ENCODE results near the gene INF2.

INF2 gene

DNA sequence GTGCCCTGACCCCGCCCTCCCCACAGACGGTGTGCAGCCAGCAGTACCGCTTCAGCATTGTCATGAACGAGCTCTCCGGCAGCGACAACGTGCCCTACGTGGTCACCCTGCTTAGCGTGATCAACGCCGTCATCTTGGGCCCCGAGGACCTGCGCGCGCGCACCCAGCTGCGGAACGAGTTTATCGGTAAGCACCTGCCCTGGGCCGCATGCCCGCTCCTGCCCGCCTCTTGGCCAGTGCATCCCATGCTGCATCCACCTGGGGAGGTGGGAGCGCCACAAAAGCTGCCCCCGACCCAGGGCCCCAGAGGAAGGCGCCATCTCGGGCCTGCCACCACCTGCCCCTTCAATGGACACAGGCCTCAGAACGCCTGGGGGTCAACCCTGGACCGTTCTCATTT, 13.9 kb downstream of the INF2 start:
- TF ChIP-seq, protein P1, sequence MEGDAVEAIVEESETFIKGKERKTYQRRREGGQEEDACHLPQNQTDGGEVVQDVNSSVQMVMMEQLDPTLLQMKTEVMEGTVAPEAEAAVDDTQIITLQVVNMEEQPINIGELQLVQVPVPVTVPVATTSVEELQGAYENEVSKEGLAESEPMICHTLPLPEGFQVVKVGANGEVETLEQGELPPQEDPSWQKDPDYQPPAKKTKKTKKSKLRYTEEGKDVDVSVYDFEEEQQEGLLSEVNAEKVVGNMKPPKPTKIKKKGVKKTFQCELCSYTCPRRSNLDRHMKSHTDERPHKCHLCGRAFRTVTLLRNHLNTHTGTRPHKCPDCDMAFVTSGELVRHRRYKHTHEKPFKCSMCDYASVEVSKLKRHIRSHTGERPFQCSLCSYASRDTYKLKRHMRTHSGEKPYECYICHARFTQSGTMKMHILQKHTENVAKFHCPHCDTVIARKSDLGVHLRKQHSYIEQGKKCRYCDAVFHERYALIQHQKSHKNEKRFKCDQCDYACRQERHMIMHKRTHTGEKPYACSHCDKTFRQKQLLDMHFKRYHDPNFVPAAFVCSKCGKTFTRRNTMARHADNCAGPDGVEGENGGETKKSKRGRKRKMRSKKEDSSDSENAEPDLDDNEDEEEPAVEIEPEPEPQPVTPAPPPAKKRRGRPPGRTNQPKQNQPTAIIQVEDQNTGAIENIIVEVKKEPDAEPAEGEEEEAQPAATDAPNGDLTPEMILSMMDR (conservative IDR thresholded peaks at IDR 0.05; ENCODE audit: low read depth, low read length): no peak
- H3K27me3 ChIP-seq (ENCODE audit: insufficient read depth, low read depth): no peaks in the 10 kb centered on the region
- H3K36me3 ChIP-seq (ENCODE audit: insufficient read depth): no peaks in the 10 kb centered on the region
- no peak overlapping the region for H3K27ac ChIP-seq
- H3K4me1 ChIP-seq (ENCODE audit: low read depth, poor library complexity, severe bottlenecking): no peaks in the 10 kb centered on the region
- H3K79me2 ChIP-seq (ENCODE audit: insufficient read depth, low read depth): no peaks in the 10 kb centered on the region
- H3K4me3 ChIP-seq (IDR thresholded peaks at IDR 0.05; ENCODE audit: insufficient read depth, low read depth, low read length): no peak overlapping the region
- no peak overlapping the region for H3K9ac ChIP-seq
- H3K4me2 ChIP-seq: no peak overlapping the region
- no peaks in the 10 kb centered on the region for H4K20me1 ChIP-seq (ENCODE audit: insufficient read depth)
- H2AFZ ChIP-seq (ENCODE audit: low read depth): no peak overlapping the region

DNA sequence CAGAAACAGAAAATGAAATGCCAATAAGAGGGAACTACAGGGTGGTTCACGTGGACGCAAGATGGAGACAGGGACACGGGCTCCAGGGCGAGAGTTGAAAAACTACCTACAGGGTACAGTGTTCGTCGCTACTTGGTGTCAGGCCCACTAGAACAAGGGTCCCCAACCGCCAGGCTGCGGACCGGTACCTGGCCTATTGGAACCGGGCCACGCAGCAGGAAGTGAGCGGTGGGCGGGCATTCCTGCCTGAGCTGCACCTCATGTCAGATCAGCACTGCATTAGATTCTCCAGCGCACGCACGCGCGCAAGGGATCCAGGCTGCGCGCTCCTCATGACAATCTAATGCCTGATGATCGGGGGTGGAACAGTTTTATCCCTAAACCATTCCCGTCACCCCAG, 14.8 kb downstream of the INF2 start:
- TF ChIP-seq, protein P1 (conservative IDR thresholded peaks at IDR 0.05; ENCODE audit: low read depth, low read length): no peak
- Histone ChIP-seq H3K27me3 (ENCODE audit: insufficient read depth, low read depth) (no peaks in the 10 kb centered on the region), H3K4me3 (IDR thresholded peaks at IDR 0.05; ENCODE audit: insufficient read depth, low read depth, low read length) (no peak overlapping the region), H3K9ac (no peak overlapping the region), H2AFZ (ENCODE audit: low read depth) (no peak overlapping the region), H3K4me1 (ENCODE audit: low read depth, poor library complexity, severe bottlenecking) (no peaks in the 10 kb centered on the region), H3K4me2 (no peak overlapping the region), H4K20me1 (ENCODE audit: insufficient read depth) (no peaks in the 10 kb centered on the region), H3K27ac (no peak overlapping the region), H3K79me2 (ENCODE audit: insufficient read depth, low read depth) (no peaks in the 10 kb centered on the region), H3K36me3 (ENCODE audit: insufficient read depth) (no peaks in the 10 kb centered on the region)

DNA sequence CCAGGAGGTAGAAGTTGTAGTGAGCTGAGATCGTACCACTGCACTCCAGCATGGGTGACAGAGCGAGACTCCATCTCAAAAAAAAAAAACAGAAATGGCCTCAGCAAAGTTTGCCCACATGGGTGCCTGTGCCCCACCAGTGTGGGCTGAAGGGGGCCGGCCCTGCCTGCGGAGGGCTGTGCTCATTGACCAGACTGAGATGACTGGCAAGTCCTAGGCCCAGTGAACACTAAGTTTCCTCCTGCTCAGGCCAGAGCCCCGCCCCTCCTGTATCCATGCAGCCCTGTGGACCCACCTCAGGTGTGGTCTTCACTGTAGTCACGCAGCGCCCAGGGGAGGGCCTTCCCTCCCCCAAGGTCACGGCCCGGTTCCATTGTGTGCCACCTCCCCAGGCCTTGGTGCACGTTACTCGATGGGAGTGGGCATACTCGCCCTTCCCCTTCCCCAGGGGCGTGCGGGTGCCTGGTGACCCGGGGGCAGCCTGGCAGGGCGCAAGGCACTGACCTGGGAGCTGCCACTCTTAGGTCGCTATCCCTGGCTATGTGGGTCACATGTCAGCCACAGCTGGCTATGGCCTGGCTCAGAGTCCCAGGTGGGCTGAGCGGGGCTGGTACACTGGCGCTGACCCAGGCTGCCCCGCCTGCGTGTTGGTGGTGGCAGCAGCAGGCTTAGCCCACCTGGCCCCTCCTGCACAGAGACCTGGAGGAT, 16.1 kb downstream of the INF2 start:
- Histone ChIP-seq H3K4me1 (ENCODE audit: low read depth, poor library complexity, severe bottlenecking) (no peaks in the 10 kb centered on the region), H2AFZ (ENCODE audit: low read depth) (no peak overlapping the region), H3K27ac (no peak overlapping the region), H3K27me3 (ENCODE audit: insufficient read depth, low read depth) (no peaks in the 10 kb centered on the region), H3K4me3 (IDR thresholded peaks at IDR 0.05; ENCODE audit: insufficient read depth, low read depth, low read length) (no peak overlapping the region), H4K20me1 (ENCODE audit: insufficient read depth) (no peaks in the 10 kb centered on the region), H3K36me3 (ENCODE audit: insufficient read depth) (no peaks in the 10 kb centered on the region), H3K4me2 (no peak overlapping the region), H3K79me2 (ENCODE audit: insufficient read depth, low read depth) (no peaks in the 10 kb centered on the region), H3K9ac (no peak overlapping the region)
- TF ChIP-seq, protein P1 (conservative IDR thresholded peaks at IDR 0.05; ENCODE audit: low read depth, low read length): no peak

DNA sequence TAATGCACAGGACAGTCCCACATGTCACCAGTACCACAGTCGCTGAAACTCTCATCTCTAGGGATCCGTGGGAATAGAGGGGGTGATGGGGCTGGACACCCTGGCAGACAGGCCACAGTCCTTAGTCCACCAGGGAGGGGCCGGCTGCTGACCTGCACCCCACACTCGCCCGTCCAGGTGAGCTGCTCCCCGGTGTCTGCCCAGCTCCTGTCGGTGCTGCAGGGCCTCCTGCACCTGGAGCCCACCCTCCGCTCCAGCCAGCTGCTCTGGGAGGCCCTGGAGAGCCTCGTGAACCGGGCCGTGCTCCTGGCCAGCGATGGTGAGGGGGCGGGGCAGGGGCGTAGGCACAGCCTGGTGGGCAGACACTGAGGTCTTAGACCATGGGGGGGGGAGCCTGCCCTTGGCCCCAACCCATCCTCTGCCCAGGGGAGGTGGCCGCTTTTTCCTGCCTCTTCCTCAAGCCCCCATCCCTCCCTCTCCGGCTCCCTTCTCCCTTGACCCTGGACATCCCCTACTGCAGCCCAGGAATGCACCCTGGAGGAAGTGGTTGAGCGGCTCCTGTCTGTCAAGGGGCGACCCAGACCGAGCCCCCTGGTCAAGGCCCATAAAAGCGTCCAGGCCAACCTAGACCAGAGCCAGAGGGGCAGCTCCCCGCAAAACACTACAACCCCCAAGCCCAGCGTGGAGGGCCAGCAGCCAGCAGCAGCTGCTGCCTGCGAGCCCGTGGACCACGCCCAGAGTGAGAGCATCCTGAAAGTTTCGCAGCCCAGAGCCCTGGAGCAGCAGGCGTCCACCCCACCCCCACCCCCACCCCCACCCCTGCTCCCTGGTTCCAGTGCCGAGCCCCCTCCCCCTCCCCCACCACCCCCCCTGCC, 17.6 kb downstream of the INF2 start:
- Histone ChIP-seq H3K9ac (no peak overlapping the region), H2AFZ (ENCODE audit: low read depth) (no peak overlapping the region), H3K79me2 (ENCODE audit: insufficient read depth, low read depth) (no peaks in the 10 kb centered on the region), H3K4me2 (no peak overlapping the region), H4K20me1 (ENCODE audit: insufficient read depth) (no peaks in the 10 kb centered on the region), H3K36me3 (ENCODE audit: insufficient read depth) (no peaks in the 10 kb centered on the region), H3K4me1 (ENCODE audit: low read depth, poor library complexity, severe bottlenecking) (no peaks in the 10 kb centered on the region), H3K4me3 (IDR thresholded peaks at IDR 0.05; ENCODE audit: insufficient read depth, low read depth, low read length) (no peak overlapping the region), H3K27me3 (ENCODE audit: insufficient read depth, low read depth) (no peaks in the 10 kb centered on the region), H3K27ac (no peak overlapping the region)
- TF ChIP-seq, protein P1 (conservative IDR thresholded peaks at IDR 0.05; ENCODE audit: low read depth, low read length): no peak
